HG02763 (cell line): ENCODE data around the gene CFDP1.
"Not testable (repeated sequence)": the region's sequence is repeated elsewhere in the genome, so short reads cannot be mapped to it uniquely, and the experiment has no call there.

Experiments
- ATAC-seq: cut with Tn5 transposase; IDR thresholded peaks from one replicate; pipeline ENCODE4 v1.9.1; 2021; ENCODE audit warnings: mild to moderate bottlenecking, moderate library complexity; ENCODE audit not compliant: unreplicated experiment

The CFDP1 gene

DNA sequence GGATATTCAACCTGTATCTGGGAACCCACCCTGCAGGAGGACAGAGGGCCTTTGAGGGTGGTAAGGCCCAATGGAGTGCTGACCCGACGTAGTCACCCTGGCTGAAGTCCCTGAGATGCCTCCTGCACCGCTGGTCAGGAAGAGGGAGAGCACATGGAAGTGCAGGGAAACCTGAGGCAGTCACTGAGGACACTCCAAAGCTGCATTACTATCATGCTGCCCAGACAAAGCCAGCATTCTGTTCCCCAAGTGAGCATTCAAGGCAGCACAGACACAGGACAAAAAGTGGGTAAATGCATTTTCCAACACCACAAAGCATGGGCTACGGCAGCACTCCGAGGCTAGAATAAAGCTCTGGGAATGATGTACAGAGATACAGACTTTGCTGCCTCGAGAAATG, 135.0 kb downstream of the CFDP1 start:
- no peak for ATAC-seq

DNA sequence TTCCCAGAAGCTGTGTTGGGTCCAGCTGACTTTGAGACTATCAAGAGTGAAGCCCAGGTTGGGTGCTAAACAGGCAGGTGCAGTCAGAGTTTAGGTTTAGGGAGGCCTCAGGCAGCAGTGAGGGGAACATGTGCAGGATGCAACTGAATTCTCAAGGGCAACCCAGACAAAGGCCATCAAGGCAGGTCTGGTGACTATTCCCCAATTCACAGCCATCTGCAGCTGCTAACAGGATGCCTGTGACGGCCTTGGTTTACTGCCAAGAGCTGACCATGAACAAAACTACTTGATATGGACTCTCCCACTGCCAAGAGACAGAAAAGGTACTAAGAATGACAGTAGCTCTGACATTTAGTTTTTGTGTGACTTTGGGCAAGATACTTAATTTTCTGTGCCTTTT, 136.7 kb downstream of the CFDP1 start:
- ATAC-seq, result no peak

DNA sequence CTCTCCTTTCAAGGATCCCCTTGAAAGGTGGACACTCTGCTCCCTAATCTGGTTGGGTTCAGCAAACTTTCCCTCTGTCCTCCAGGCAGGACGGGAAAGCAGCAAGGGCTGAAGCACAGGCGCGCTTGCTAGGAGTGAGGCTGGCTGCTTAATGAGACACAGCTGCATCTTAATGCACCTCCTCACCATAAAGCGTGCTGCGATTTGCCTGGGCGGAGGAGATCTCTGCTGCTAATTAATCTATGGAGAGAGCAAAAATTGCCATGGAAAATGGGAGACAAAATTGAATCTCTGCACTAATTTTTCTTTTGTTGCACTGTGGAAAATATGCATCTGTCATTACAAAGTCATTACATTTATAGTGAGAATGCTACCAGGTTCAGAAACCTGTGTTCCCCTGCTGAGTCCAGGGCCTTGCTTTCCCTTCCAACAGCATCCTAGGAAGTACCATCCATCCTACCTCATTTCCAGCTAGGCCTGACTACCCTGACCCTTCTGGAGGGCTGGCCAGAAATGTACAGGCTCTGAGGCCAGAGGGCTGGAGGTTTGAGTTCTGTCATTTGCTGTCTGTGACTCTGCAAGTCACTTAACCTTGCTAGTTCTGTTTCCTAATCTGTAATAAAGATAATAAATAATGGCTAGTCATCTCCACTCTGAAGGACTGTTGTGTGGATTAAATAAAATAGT, 138.4 kb downstream of the CFDP1 start:
- ATAC-seq, result no peak

- ATAC-seq, result no peak
These were observed 139.5 kb downstream of the CFDP1 start for GRCh38 chr16:75293772-75294171.

DNA sequence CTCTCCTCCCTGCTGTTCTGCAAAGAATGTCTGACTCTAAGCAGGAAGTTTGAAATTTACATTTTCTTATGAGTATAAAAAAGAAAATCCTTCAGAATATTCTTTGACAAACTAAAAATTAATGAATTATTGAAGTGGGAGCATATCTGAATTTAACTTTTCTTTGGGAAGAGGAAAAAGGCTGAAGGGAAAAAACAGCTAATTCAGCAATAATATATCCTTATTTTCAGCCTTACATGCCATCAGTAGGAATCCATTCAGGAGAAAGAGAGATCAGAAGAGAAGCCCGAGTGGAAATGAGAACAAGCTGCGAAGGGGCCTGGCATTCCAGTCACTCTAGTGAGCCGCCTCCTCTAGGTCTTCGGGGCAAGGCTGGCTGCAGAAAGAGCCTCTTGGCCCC, 140.1 kb downstream of the CFDP1 start:
- no peak for ATAC-seq

DNA sequence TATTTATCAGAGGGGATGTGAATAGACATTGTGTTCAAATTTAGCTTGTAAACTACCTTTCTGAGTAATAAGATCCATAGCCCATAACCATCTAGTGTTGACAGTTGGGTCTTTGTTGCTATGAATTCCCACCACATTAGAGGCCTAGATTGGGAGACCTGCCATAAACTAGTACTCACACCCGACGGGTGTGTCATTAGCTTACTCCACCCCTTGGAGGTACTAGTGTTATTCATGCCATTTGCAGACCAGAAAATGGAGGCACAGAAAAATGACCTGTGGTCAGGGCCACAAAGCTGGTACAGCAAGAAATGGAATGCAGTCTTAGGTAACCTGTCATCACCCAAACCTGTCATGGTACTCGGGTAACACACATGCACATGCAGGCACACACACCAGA, 140.6 kb downstream of the CFDP1 start:
- no peak for ATAC-seq

GRCh38 chr16:75289189-75289588, 144.1 kb downstream of the CFDP1 start:
- ATAC-seq, result no peak

GRCh38 chr16:75288596-75289120, 144.6 kb downstream of the CFDP1 start:
- no peak for ATAC-seq

GRCh38 chr16:75288181-75288580, 145.1 kb downstream of the CFDP1 start:
- ATAC-seq, result no peak

DNA sequence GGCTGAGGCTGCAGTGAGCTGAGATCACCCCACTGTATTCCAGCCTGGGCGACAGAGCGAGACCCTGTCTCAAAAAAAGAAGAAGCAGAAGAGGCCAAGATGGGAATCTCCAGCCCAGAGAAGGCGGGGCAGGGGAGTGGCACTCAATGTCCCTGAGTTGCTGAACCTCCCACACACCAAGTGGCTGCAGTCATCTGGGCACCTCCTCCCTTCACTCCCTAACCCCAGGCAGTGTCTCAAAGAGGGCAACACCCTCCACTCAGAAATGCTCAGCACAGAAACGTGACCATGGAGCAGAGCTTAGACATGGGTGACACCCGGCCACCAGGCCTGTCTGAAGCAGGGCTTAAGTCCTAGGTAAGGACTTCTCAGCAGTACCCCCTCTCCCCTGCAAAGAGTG, 145.6 kb downstream of the CFDP1 start:
- ATAC-seq, result no peak

- no peak for ATAC-seq
These were observed 146.9 kb downstream of the CFDP1 start for GRCh38 chr16:75286389-75286788.

DNA sequence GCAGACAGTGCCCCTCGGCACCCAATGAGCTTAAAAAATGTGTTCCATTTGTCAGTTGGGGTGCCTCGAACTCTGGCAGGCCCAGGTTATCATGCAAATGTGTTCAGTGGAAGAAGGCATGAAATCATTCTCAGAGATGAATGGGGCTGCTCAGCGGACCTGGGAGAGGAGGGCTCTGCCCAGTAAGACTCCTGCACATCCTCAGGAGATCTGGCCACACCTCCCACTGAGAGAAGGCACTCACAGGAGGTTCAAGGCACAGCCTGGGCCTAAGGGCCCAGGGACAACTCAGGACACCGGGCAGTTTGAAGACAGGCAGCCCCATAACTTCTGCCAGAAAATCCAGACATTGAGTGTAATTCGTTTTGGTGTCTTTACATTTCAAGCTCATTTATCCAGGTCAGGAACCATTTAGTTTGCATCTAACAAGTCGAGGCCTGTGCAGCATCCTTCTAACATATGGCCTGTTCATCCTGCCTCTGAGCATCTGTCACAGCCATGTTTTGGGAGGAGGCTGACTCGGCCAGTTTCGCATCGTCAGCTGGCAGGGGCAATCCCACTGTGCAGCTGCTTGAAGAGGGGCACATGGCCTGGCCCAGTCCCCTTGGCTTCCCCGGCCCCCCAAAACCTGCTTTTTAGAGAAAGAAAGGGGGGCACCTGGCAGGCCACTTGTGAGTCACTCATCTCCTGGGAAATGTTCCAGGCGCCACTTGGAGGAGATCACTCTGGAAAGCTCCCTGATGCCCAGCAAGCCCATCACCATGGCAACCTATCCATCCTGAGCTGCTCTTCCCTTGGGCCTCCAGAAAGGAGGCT, 150.6 kb downstream of the CFDP1 start:
- no peak for ATAC-seq

- ATAC-seq, result no peak
These were observed 151.5 kb downstream of the CFDP1 start for GRCh38 chr16:75281826-75282225.

DNA sequence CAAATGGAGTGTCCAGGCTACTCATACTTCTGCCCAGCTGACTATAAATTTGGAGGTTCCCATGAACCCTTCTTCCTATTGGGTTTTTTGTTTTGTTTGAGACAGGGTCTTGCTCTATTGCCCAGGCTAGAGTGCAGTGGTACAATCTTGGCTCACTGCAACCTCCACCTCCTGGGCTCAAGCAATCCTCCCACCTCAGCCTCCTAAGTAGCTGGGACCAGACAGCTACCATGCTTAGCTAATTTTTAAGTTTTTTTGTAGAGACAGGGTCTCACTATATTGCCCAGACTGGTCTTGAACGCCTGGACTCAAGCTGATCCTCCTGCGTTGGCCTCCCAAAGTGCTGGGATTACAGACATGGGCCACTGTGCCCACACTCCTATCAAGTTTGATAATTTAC, 152.3 kb downstream of the CFDP1 start:
- not testable (repeated sequence) for ATAC-seq

DNA sequence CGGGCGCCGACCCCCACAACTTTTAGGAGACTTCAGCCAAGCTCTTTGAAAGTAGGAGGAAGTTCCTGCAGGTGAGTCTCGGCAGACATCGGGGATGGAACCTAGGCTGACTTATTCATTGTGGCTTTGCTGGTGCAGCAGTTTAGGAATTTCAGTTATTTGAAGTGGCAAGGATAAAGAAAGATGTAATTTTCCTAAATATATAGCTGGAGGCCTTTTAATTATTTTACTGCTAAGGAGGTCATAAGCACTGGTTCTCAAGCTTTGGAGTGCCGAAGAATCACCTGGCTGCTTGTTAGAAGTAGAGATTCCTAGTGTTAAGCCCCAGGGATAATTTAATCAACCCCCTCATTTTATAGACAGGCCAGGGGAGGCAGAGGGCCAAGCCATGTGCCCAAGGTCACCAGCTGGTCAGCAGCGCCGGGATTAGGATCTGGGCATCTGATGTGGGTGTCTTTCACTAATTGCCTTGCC, 152.9 kb downstream of the CFDP1 start:
- no peak for ATAC-seq

DNA sequence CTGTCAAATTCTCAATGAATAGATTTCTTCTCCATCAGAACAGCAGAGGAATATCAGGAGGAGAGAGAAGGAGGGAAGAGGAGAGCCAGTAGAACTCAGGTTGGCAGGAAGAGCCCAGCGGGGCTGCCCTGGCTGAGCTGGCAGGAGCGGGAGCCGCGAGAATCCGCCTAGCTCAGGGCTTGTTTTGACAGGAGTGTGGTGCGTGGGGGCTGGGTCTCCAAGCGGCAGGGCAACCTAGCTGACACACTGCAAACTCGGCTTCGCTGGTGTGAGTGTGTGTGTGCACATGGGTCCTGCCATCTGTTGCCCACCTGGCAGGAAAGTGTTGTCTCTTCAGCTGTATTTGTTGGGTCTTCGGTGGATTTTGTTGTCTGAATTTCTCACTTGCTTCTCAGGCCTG, 154.0 kb downstream of the CFDP1 start:
- no peak for ATAC-seq

DNA sequence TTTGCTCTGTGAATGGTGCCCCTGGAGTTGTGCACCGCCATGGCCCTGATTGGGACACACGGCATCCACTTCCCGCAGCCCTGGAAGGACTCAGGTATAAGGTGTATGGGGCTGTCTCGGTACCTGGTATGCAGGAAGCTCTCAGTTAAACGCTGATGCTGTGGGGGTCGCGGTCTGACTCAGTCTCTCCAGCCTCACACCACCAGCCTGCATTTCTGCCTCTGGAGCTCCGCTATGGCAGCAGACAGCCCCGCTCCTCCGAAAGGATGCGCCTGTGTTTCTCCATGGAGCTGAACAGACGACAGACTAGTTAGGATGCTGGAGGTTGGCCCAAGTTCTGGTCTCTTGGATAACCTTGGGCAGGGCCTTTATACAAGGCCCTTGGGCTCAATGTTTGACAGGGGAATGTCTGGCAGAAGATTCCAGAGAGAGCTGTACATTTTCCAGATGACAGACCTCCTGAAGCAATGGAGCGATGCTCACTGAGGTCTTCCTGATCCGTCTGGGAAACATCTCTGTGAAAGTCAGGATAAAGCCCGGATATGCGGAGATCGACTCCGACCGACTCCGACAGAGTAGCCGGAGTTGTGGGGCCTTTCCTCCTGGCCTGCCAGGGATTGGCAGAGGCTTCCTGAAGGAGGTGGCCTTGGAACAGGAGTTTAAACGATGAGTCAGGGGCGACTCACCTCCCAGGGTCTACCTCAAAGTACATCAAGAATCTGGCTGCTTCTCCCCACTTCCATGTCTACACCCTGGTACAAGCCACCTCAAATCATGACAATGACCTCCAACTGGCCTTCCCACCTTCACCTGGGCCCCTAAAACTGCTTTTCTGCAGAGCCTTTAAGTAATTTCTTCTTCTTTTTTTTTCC, 160.0 kb downstream of the CFDP1 start:
- no peak for ATAC-seq

- ATAC-seq, result not testable (repeated sequence)
These were observed 160.7 kb downstream of the CFDP1 start for GRCh38 chr16:75272629-75273028.

GRCh38 chr16:75272097-75272551, 161.2 kb downstream of the CFDP1 start:
- no peak for ATAC-seq

- no peak for ATAC-seq
These were observed 161.7 kb downstream of the CFDP1 start for GRCh38 chr16:75271441-75272096.
